Measurements from ENCODE around the gene UBE2H.
"Not testable (repeated sequence)": the region's sequence is repeated elsewhere in the genome, so short reads cannot be mapped to it uniquely, and the experiment has no call there.

Gene UBE2H

GRCh38 chr7:129804890-129805719, 147.7 kb downstream of the UBE2H start:
- DNase-seq, result no peak

DNA sequence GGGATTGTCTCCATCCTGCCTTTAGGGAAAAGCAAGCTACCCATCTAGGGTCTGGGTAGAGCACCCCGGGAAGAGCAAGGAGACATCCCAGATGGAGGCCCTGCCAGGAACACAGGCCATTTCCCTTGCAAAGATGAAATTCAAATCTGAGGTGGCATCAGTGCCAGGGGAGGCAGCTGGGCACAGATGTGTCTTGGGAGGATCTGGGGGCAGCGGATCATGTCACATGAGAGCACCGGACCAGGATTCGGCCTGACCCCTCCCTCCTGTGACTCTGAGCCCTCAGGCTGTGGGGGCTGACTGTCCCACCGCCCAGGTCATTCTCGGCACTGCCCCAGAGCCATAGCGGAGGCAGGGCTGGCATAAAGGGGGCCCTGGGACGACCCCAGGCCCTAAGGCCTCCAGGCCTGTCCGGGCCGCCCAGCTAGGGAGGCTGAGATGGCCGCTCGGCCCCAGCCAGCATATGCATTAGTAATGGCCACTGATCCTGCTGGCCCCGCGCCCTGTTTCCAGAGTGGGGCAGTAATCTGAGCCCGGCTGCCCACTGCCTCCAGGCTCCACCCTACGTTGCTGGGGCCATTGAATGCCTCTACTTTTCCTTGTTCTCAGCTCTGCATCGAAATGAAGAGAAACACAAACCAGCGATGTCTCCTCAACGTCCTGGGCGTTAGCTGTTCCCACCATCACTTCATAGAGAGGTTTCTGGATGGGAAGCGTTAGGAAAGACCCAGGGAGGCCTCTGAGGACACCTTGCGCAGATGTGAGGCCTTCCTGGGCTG, 148.5 kb downstream of the UBE2H start:
- DNase-seq, result peak; percentile 61

DNA sequence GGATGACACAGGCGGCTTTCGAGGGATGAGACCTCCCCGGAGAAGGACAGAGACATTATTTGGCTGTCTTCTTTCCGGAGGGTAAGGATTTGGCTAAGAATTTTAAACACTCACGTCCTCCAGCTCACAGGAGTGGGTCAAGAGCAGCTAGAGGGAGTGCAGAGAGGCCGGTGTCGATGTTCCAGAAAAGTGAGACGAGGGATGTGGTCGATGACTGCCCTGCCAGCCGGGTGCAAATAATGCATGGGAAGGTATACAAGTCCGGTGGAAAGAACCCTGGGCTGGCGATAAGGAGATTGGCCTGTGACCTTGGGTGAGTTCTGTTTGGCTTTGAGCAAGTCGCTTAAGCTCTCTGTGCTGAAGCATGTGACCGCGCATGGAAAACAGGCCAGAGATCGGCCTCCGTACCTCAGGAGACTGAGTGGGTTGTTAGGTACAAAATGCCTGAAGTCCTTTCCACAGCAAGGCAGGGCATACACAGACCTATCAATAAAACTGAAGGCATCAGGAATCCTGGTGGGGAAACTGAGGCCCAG, 149.1 kb downstream of the UBE2H start:
- no peak for DNase-seq

DNA sequence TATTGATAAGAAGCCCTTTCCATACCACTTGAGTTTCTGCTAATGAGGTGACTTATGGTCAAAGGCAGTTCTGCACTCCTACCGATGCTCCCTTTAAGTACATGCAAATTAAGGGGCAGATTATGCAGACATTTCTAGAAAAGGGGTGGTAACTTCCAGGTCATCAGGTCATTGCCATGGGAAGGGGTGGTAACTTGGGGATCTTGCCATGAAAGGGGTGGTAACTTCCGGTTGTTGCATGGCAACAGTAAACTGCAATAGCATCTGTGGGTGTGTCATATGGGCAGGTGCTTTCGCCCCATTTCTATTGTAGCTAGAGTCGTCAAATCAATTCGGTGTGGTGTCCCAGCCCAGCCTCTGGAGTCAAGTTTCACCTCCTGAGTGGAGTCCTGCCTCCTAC, 150.9 kb downstream of the UBE2H start:
- no peak for DNase-seq

- DNase-seq, result no peak
Observed at GRCh38 chr7:129800901-129801300, 151.9 kb downstream of the UBE2H start.

- no peak for DNase-seq
Observed at GRCh38 chr7:129799350-129799955, 153.3 kb downstream of the UBE2H start.

- DNase-seq, result no peak
Observed at GRCh38 chr7:129798616-129799349, 154.0 kb downstream of the UBE2H start.

DNA sequence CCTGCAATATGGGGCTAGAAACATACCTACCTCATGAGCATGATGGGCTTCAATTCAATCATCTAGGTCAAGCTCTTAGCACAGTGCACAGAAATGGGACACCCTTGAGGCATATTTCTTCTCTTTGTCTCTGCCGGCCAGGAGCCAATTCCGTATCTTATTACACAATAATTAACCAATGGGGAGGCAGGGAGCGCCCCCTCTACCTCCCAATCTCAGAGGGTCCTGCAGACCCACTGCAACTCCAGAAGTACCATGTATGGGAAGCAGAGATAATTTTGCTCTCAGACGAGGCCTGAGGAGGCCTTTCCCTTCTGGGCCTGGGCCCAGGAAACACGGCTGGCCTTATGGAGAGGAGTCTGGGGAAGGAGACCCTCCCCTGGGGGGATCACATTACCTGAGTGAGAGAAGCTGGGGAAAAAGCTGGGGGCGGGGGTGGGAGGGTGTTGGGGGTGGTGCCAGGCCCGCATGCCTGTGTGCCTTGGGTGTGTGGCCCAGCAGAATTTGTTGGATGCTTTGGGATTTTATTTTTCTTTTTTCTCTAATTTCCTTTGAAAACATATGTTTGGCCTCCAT, 155.5 kb downstream of the UBE2H start:
- DNase-seq, result no peak

DNA sequence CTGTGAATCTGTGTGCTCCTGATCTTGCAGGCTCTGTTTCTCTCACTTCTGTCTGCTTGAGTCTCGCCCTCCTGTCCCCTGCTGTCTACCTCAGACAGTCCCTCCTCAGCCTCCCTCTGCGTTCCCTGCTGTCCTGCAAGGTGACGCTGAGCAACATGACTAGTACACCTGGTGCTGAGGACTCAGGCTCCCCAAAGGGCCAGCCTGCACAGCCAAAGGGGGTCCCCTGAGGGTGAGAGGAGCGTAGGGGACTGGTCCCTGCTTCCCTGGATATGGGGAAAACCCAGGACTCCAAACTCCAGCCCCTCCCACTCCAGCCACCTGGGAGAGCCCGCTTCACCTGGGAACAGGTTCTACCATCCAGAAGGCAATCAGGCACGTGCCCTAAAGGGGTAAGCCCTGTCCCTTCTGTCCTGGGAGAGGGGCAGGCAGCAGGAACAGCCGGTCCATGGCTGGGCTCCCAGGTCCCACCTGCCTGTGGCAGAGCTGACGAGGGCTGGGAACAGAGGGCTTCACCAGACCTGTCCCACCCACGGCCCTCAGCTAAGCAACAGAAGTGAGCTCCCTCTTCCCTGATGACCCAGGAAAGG, 156.5 kb downstream of the UBE2H start:
- DNase-seq, result no peak

DNA sequence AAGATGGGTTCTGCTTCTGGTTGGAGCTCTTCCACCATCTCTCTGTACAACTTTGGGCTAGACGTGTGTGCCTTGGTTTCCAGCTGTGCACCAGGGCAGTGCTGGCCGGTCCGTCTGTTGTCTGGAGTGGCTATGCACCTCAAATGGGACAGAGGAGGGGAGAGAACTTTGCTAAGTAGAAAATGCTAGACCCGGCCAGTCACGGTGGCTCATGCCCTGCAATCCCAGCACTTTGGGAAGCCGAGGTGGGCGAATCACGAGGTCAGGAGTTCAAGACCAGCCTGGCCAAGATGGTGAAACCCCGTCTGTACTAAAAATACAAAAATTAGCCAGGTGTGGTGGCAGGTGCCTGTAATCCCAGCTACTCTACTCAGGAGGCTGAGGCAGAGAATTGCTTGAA, 158.3 kb downstream of the UBE2H start:
- not testable (repeated sequence) for DNase-seq

- DNase-seq, result no peak
Observed at GRCh38 chr7:129793506-129794310, 159.1 kb downstream of the UBE2H start.

- no peak for DNase-seq
Observed at GRCh38 chr7:129792721-129793120, 160.0 kb downstream of the UBE2H start.

- no peak for DNase-seq
Observed at GRCh38 chr7:129790136-129790535, 162.6 kb downstream of the UBE2H start.

GRCh38 chr7:129789652-129790051, 163.1 kb downstream of the UBE2H start:
- DNase-seq, result no peak

GRCh38 chr7:129789000-129789399, 163.8 kb downstream of the UBE2H start:
- DNase-seq, result no peak

GRCh38 chr7:129786825-129787563, 165.8 kb downstream of the UBE2H start:
- DNase-seq, result no peak

DNA sequence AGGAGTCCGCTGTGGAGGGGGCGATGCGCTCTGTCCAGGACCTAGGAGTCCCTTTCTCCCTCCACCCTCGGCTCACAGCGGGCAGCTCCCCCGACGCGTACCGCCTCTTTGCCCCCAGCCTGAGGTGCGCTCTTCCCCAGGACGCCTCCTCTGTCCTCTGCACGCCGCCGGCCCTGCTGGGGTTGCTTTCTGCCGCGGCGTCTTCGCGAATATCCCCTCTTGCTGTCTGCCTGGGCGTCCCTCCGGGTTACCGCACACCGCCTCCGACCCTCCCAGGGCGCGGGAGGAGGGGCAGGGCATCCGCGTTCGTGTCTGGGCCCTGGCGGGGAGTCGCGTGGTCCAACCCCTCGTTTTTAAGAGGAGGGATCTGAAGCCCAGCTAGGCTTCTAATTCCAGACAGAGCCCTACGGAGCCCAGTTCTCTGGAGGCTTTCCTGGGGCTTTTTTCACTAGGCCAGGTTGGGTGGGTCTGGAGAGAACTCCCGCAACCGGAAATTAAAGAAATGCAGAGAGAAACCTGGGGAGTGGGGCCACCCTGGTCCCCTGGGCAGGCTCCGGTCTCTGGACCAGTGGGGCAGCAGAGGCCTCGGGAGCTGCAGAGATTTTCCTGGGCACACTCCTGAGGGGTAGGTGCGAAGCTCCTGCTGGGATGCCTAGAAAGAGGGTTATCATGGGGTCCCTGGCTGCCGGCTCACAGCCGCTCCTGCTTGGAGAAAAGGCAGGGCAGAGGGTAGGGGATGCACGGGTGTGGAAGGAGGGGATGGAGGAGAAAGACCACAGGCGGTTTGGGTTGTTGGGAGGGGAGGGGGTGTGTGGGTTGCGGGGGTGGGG, 166.9 kb downstream of the UBE2H start:
- no peak for DNase-seq

DNA sequence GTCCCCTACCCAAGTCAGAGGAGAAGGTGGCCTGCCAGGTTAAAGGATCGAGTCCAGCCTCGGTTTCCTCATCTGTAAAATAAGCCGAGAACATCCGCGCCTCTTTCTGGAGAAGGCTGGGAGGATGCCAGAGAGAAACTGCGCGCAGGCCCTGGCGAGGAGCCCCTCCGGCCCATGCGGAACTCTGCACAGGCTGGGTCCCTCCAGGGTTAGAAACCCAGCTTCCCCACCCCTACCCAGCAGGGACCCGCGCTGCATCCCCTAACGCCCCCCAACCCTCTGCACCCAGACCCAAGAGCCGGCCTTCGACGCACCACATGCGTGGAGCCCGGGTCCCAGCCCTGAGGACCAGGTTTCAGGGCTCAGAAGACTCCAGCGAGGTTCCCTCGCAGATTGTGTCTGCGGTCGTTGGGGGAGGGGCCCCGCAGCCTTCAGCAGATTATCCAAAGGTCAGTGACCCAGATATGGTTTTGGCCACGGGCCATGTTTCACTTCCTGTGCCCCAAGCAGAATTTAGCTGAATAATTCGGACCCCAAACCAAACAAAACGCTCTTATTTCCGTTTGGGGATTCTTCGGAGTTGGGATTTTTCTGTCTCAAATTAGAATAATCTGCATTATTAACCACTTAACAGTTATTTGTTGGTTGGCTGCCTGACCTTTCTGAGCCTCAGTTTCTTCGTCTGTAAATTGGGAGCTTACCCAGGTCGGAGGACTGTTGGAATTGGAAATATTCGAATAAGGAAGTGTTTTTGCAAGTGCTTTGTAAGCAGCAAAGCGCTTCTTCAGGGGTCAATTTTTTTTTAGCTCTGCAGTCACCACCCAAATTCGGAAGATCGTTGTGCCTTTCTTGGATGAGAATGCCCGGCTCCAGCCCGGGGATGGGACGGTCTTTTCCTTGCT, 167.7 kb downstream of the UBE2H start:
- DNase-seq, result no peak
